Measurements from ENCODE around the gene RHOH. TPM values are rescaled to one million over a fixed set of nuclear protein-coding genes. Genes with fewer than 3 reads are reported as not detected.

The RHOH gene
- total and polyA plus RNA-seq, 9 of the 15 experiments (the other 6 are each of a cell fraction or from before 2014, with no cell fraction given): 14.3 to 37.7 (median 23.2) TPM

DNA sequence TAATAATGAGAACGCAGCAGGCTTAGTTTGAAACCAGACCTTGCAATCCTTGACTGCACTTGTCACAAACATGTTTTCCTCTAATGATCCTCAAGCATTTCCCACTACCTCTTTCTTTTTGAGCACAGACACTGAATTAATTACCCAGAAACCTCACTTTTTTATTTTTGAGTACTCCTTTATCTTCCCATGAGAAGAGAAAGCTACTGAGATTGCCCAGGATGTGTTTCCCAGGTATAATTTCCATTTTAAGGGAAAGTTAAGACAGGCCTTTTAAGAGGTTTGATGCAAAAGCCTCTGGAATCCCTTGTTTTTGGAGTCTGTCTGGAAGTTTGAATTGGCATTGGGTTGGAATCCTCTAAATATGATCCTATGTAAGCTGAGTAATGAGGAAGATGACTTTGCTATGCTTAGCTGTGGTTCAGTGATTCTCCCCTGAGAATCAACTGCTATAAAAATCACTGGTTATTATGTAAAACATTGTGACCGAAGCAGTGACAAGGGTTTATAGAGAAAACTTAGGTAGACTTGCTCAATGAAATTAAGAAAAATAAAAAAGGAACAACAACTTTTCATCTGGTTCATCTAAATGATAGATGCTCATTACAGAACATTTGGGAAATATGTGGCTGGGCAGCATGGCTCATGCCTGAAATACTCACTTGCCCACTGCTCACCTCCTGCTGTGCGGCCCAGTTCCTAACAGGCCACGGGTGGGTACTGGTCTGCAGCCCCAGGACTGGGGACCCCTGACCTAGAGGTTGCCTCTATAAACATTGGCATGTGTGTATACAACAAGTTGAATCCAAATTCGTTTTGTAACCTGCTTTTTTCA is 10.8 kb upstream of the RHOH start:
- Histone ChIP-seq H3K9me1 (ENCODE audit: control insufficient read depth, insufficient read depth, low read length) (no peaks in the 10 kb centered on the region), H3K4me1 (replicated peaks in 1 of 2; ENCODE audit: control insufficient read depth in 2 of 2, insufficient read depth in 2 of 2, low read length in 2 of 2) (peaks cover 0 to 4% of the 10 kb centered on the region in 2 experiments; a peak in 1 of 5 replicates), H3K27ac (ENCODE audit: extremely low read depth, low read depth, low read length) (no peak overlapping the region), H2AFZ (ENCODE audit: low read depth, low read length) (no peak overlapping the region), H3K4me2 (ENCODE audit: insufficient read depth, low read length) (no peak overlapping the region), H3K4me3 (no peak overlapping the region), H3K9me3 (replicated peaks; ENCODE audit: control insufficient read depth, insufficient read depth, low read depth, low read length) (no peaks in the 10 kb centered on the region), H3K36me3 (ENCODE audit: control insufficient read depth, insufficient read depth, low read length) (no peaks in the 10 kb centered on the region), H3K79me2 (ENCODE audit: control insufficient read depth, insufficient read depth, low read length) (no peaks in the 10 kb centered on the region), H3K9ac (ENCODE audit: insufficient read depth in 1 of 2, low read depth in 2 of 2, low read length in 2 of 2) (no peak overlapping the region), H4K20me1 (replicated peaks; ENCODE audit: control insufficient read depth, insufficient read depth, low read length) (no peaks in the 10 kb centered on the region), H3K27me3 (ENCODE audit: control insufficient read depth in 2 of 2, insufficient read depth in 2 of 2, low read length in 2 of 2) (no peaks in the 10 kb centered on the region)
- TF ChIP-seq, protein P1, sequence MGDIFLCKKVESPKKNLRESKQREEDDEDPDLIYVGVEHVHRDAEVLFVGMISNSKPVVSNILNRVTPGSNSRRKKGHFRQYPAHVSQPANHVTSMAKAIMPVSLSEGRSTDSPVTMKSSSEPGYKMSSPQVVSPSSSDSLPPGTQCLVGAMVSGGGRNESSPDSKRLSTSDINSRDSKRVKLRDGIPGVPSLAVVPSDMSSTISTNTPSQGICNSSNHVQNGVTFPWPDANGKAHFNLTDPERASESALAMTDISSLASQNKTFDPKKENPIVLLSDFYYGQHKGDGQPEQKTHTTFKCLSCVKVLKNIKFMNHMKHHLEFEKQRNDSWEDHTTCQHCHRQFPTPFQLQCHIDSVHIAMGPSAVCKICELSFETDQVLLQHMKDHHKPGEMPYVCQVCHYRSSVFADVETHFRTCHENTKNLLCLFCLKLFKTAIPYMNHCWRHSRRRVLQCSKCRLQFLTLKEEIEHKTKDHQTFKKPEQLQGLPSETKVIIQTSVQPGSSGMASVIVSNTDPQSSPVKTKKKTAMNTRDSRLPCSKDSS (IDR thresholded peaks at IDR 0.05; ENCODE audit: low read depth, partially characterized antibody): no peak
- no peak for TF ChIP-seq ZNF75A (CRISPR knock-in tag; IDR thresholded peaks at IDR 0.05)
- TF ChIP-seq KHSRP (IDR thresholded peaks at IDR 0.05): no peak
- no peak for TF ChIP-seq ZNF699 (CRISPR knock-in tag; IDR thresholded peaks at IDR 0.05; ENCODE audit: insufficient replicate concordance)
- no peak for TF ChIP-seq NCOA2 (IDR thresholded peaks at IDR 0.05; ENCODE audit: partially characterized antibody in 2 of 2)
- TF ChIP-seq, protein P2, sequence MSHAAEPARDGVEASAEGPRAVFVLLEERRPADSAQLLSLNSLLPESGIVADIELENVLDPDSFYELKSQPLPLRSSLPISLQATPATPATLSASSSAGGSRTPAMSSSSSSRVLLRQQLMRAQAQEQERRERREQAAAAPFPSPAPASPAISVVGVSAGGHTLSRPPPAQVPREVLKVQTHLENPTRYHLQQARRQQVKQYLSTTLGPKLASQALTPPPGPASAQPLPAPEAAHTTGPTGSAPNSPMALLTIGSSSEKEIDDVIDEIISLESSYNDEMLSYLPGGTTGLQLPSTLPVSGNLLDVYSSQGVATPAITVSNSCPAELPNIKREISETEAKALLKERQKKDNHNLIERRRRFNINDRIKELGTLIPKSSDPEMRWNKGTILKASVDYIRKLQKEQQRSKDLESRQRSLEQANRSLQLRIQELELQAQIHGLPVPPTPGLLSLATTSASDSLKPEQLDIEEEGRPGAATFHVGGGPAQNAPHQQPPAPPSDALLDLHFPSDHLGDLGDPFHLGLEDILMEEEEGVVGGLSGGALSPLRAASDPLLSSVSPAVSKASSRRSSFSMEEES (CRISPR knock-in tag; IDR thresholded peaks at IDR 0.05): no peak
- TF ChIP-seq NR1H2 (CRISPR knock-in tag; IDR thresholded peaks at IDR 0.05): no peak
- TF ChIP-seq, protein P3, sequence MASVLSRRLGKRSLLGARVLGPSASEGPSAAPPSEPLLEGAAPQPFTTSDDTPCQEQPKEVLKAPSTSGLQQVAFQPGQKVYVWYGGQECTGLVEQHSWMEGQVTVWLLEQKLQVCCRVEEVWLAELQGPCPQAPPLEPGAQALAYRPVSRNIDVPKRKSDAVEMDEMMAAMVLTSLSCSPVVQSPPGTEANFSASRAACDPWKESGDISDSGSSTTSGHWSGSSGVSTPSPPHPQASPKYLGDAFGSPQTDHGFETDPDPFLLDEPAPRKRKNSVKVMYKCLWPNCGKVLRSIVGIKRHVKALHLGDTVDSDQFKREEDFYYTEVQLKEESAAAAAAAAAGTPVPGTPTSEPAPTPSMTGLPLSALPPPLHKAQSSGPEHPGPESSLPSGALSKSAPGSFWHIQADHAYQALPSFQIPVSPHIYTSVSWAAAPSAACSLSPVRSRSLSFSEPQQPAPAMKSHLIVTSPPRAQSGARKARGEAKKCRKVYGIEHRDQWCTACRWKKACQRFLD (CRISPR knock-in tag; IDR thresholded peaks at IDR 0.05): no peak
- TF ChIP-seq KAT2B (IDR thresholded peaks at IDR 0.05; ENCODE audit: low read depth, low read length): no peak
- TF ChIP-seq ZNF785 (CRISPR knock-in tag; IDR thresholded peaks at IDR 0.05): no peak
- TF ChIP-seq ILF3 (IDR thresholded peaks at IDR 0.05; ENCODE audit: borderline replicate concordance): no peak
- in situ Hi-C loops (cut with MboI): no loop called here
- CTCF ChIA-PET (ENCODE audit: low intra/inter-chr PET ratio): no interaction called here
- intact Hi-C loops (cut with micrococcal nuclease): no loop called here
- ATAC-seq: no peak
- POLR2A ChIA-PET: interaction anchor here (1.1 to 1.2 kb wide), 3 partner anchors 9 to 24 kb away, joined by 3 to 4 read pairs (median 3); no protein-coding TSS in a partner anchor
- no peak for FAIRE-seq
- DNase-seq (ENCODE audit: extremely low read depth in 1 of 4, low spot score in 3 of 4): no peak
- BruUV-seq (replicated peaks): no TSS peak
- 73% methylated on average over 5 of the region's 5 CpGs for WGBS (ENCODE audit: insufficient coverage, low coverage, missing lambda C conversion rate)

Data from K562 (cell line).